ENCODE data around the gene FTH1.
A peak's percentile ranks its signal among the peaks of the same experiment; 100 is the strongest.
"Not testable (repeated sequence)": the region's sequence is repeated elsewhere in the genome, so short reads cannot be mapped to it uniquely, and the experiment has no call there.

Gene FTH1

GRCh38 chr11:61978703-61979661 lies 11.5 kb upstream of the FTH1 start:
- DNase-seq (ENCODE audit: low spot score) = no peak

- no peak for DNase-seq (ENCODE audit: low spot score)
Measured at GRCh38 chr11:61976813-61977475, 9.5 kb upstream of the FTH1 start.

- DNase-seq (ENCODE audit: low spot score) = no peak
Measured at GRCh38 chr11:61976420-61976800, 9.0 kb upstream of the FTH1 start.

- no peak for DNase-seq (ENCODE audit: low spot score)
Measured at GRCh38 chr11:61975638-61976419, 8.4 kb upstream of the FTH1 start.

- DNase-seq (ENCODE audit: low spot score) = no peak
Measured at GRCh38 chr11:61974766-61975631, 7.6 kb upstream of the FTH1 start.

- no peak for DNase-seq (ENCODE audit: low spot score)
Measured at GRCh38 chr11:61973476-61974162, 6.2 kb upstream of the FTH1 start.

- no peak for DNase-seq (ENCODE audit: low spot score)
Measured at GRCh38 chr11:61972672-61973475, 5.4 kb upstream of the FTH1 start.

- no peak for DNase-seq (ENCODE audit: low spot score)
Measured at GRCh38 chr11:61972112-61972671, 4.8 kb upstream of the FTH1 start.

GRCh38 chr11:61971248-61972111 lies 4.0 kb upstream of the FTH1 start:
- DNase-seq (ENCODE audit: low spot score) = peak; percentile 97

- DNase-seq (ENCODE audit: low spot score) = no peak
Measured at GRCh38 chr11:61969838-61970662, 2.6 kb upstream of the FTH1 start.

GRCh38 chr11:61969391-61969758 lies 1.9 kb upstream of the FTH1 start:
- no peak for DNase-seq (ENCODE audit: low spot score)

GRCh38 chr11:61968758-61969390 lies 1.4 kb upstream of the FTH1 start:
- no peak for DNase-seq (ENCODE audit: low spot score)

- peak; percentile 74 for DNase-seq (ENCODE audit: low spot score)
Measured at GRCh38 chr11:61967924-61968757, 707 bp upstream of the FTH1 start.

GRCh38 chr11:61966734-61967115 lies 709 bp downstream of the FTH1 start:
- DNase-seq (ENCODE audit: low spot score) = no peak

- not testable (repeated sequence) for DNase-seq (ENCODE audit: low spot score)
Measured at GRCh38 chr11:61964666-61965271, 2.7 kb downstream of the FTH1 start.

GRCh38 chr11:61964058-61964665 lies 3.3 kb downstream of the FTH1 start:
- no peak for DNase-seq (ENCODE audit: low spot score)
